ENCODE measurements around the gene TCF4.

GRCh38 chr18:55432307-55433040 lies 155.5 kb downstream of the TCF4 start:
- TF ChIP-seq EZH2 (IDR thresholded peaks at IDR 0.05) (no peak), POLR2AphosphoS5 (IDR thresholded peaks at IDR 0.05; ENCODE audit: borderline replicate concordance, low read depth, low read length) (no peak), FOXP2 (optimal IDR thresholded peaks at IDR 0.05; ENCODE audit: control extremely low read depth, extremely low read length, insufficient read depth) (no peak)
